Subcutaneous abdominal adipose tissue (tissue), 5 donors: ENCODE data around the gene PLBD1.

Source experiments
- H3K27ac ChIP-seq: one replicate; pipeline ENCODE4 v1.7.0; 2013; ENCODE audit warnings: low read depth, mild to moderate bottlenecking, inconsistent platforms, low read length, moderate library complexity
- H3K27me3 ChIP-seq, 5 donors: one replicate each; pipeline ENCODE4 v1.7.0; 2013; ENCODE audit warnings: low read length in 5 of 5, inconsistent platforms in 1 of 5; ENCODE audit not compliant: control insufficient read depth in 5 of 5, insufficient read depth in 4 of 5
- H3K36me3 ChIP-seq, 5 donors: one replicate each; pipeline ENCODE4 v1.7.0; 2013; ENCODE audit warnings: low read length in 5 of 5; ENCODE audit not compliant: control insufficient read depth in 5 of 5, insufficient read depth in 5 of 5
- H3K4me1 ChIP-seq, 5 donors: one replicate each; pipeline ENCODE4 v1.7.0; 2013; ENCODE audit warnings: low read length in 5 of 5, mild to moderate bottlenecking in 3 of 5, moderate library complexity in 1 of 5; ENCODE audit not compliant: control insufficient read depth in 5 of 5, insufficient read depth in 5 of 5
- H3K4me3 ChIP-seq, 5 donors: one replicate each; pipeline ENCODE4 v1.7.0; 2013; ENCODE audit warnings: low read length in 5 of 5, low read depth in 1 of 5
- H3K9ac ChIP-seq, 5 donors: one replicate each; pipeline ENCODE4 v1.7.0; 2013; ENCODE audit warnings: low read length in 5 of 5, mild to moderate bottlenecking in 4 of 5, moderate library complexity in 3 of 5
- H3K9me3 ChIP-seq, 5 donors: one replicate each; pipeline ENCODE4 v1.7.0; 2013; ENCODE audit warnings: low read length in 5 of 5; ENCODE audit not compliant: control insufficient read depth in 5 of 5
- donor health status: healthy.
- donor health status: healthy.
- donor health status: healthy.
- donor health status: healthy.
- donor health status: healthy.

The PLBD1 gene

DNA sequence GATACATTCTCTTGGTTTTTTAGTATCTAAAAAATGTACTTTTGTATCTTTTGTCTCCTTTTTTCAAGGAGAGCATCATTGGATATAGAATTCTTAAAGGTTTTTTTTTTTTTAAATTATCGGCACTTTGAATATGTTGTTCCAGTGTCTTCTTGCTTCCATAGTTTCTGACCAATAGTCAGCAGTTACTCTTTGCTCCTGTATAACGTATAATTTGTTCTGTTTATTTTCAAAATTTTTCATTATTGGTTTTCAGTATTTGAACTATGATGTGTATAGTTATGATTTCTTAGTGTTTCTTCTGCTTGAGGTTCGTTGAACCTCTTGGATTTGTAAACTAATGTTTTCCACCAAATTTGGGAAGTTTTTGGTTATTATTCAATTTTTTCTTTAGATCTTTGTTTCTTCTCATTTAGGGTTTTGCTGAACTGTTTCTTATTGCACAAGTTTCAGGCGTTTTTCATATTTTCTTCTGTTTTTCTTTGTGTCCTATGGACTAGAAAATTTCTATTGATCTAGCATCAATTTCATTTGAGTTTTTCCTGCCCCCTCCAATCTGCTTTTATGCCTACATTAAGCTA, 93.9 kb downstream of the PLBD1 start:
- Histone ChIP-seq H3K9me3 (peaks cover 25 to 59% (median 37%) of the 10 kb centered on the region in 5 donors), H3K27me3 (no peaks in the 10 kb centered on the region), H3K36me3 (peaks cover 32 to 72% (median 53%) of the 10 kb centered on the region in 5 donors), H3K4me1 (no peaks in the 10 kb centered on the region), H3K9ac (no peak overlapping the region), H3K27ac (no peak overlapping the region), H3K4me3 (no peak overlapping the region)

DNA sequence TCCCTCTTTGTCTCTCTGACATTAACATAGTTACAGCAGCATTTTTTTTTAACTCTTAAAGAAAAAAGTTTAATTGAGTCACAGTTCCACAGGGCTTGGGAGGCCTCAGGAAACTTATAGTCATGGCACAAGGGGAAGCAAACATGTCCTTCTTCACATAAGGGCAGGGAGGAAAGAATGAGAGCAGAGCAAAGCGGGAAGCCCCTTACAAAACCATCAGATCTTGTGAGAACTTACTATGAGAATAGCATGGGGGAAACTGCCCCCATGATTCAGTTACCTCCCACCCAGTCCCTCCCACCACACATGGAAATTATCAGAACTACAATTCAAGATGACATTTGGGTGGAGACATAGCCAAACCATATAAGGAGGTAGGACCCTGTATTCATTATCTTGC, 96.2 kb downstream of the PLBD1 start:
- Histone ChIP-seq H3K4me3 (no peak overlapping the region), H3K9ac (no peak overlapping the region), H3K27me3 (no peaks in the 10 kb centered on the region), H3K27ac (no peak overlapping the region), H3K4me1 (no peaks in the 10 kb centered on the region), H3K9me3 (peaks cover 25 to 55% (median 37%) of the 10 kb centered on the region in 5 donors), H3K36me3 (peaks cover 28 to 67% (median 47%) of the 10 kb centered on the region in 5 donors)

DNA sequence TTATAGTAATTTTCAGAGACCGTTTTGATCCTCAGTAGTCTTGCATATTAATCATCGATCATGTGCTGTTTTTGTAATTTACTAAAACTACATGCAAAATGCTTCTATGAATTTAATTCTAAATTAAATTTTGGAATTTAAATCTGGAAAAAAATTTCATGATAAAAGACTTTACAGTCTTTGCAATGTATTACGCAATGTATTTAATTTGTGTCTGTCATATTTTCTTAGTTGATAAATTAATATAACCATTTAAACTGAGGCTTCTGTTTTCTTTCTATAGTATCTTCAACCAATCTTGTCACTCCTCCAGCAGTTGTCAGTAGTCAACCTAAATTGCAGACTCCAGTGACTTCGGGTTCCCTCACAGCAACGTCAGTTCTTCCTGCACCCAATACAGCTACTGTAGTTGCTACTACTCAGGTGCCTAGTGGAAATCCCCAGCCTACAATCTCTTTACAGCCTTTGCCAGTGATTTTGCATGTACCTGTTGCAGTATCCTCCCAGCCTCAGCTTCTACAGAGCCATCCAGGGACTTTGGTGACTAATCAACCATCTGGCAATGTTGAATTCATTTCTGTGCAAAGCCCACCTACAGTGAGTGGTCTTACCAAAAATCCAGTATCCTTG, 107.4 kb downstream of the PLBD1 start:
- H3K27me3 ChIP-seq = no peaks in the 10 kb centered on the region

GRCh38 chr12:14454098-14454907, 113.4 kb downstream of the PLBD1 start:
- H3K27ac ChIP-seq = no peak overlapping the region
- no peaks in the 10 kb centered on the region for H3K27me3 ChIP-seq
- H3K36me3 ChIP-seq = peaks cover 25 to 52% (median 34%) of the 10 kb centered on the region in 5 donors
- no peaks in the 10 kb centered on the region for H3K9me3 ChIP-seq
- H3K4me3 ChIP-seq = no peak overlapping the region
- H3K4me1 ChIP-seq = peaks cover 0 to 10% (median 2%) of the 10 kb centered on the region in 5 donors
- no peak overlapping the region for H3K9ac ChIP-seq

More for the DNA sequence above, 107.4 kb downstream of the PLBD1 start:
- H3K4me3 ChIP-seq = no peak overlapping the region
- H3K27ac ChIP-seq = no peak overlapping the region
- H3K36me3 ChIP-seq = peaks cover 22 to 50% (median 38%) of the 10 kb centered on the region in 5 donors
- H3K9me3 ChIP-seq = no peaks in the 10 kb centered on the region
- H3K9ac ChIP-seq = no peak overlapping the region
- H3K4me1 ChIP-seq = peaks cover 0 to 10% (median 0%) of the 10 kb centered on the region in 5 donors
